GM08714 (cell line): ENCODE results near the gene SLC25A29.

Experiments used
- H3K4me3 ChIP-seq: fragments of 200-500 bp; sonication (Bioruptor generic); 2 replicates; pipeline ENCODE4 v1.5.1; 2014; ENCODE audit warnings: mild to moderate bottlenecking, low read length, inconsistent platforms
- ZNF274 ChIP-seq: IDR thresholded peaks from 2 replicates; pipeline ENCODE4 v1.6.1; 2012; ENCODE audit warnings: mild to moderate bottlenecking, low read depth, low read length

SLC25A29 gene

GRCh38 chr14:100275214-100275613 is 31.0 kb downstream of the SLC25A29 start:
- H3K4me3 ChIP-seq = no peak overlapping the region
- TF ChIP-seq ZNF274 = no peak

GRCh38 chr14:100274250-100274649 is 32.0 kb downstream of the SLC25A29 start:
- TF ChIP-seq ZNF274 = no peak

GRCh38 chr14:100271247-100271939 is 34.9 kb downstream of the SLC25A29 start:
- TF ChIP-seq ZNF274 = no peak
- no peak overlapping the region for H3K4me3 ChIP-seq

More at GRCh38 chr14:100274250-100274649, 32.0 kb downstream of the SLC25A29 start:
- no peak overlapping the region for H3K4me3 ChIP-seq

GRCh38 chr14:100268591-100269207 is 37.5 kb downstream of the SLC25A29 start:
- TF ChIP-seq ZNF274 = no peak

GRCh38 chr14:100267990-100268389 is 38.3 kb downstream of the SLC25A29 start:
- TF ChIP-seq ZNF274 = no peak
- no peak overlapping the region for H3K4me3 ChIP-seq

More at GRCh38 chr14:100268591-100269207, 37.5 kb downstream of the SLC25A29 start:
- no peak overlapping the region for H3K4me3 ChIP-seq

- TF ChIP-seq ZNF274 = no peak
- H3K4me3 ChIP-seq = no peak overlapping the region
Observed at GRCh38 chr14:100263141-100263540, 43.1 kb downstream of the SLC25A29 start.

GRCh38 chr14:100262545-100262944 is 43.7 kb downstream of the SLC25A29 start:
- TF ChIP-seq ZNF274 = no peak
- H3K4me3 ChIP-seq = no peak overlapping the region

- no peak overlapping the region for H3K4me3 ChIP-seq
- TF ChIP-seq ZNF274 = no peak
Observed at GRCh38 chr14:100261621-100262020, 44.6 kb downstream of the SLC25A29 start.

- TF ChIP-seq ZNF274 = no peak
- H3K4me3 ChIP-seq = no peak overlapping the region
Observed at GRCh38 chr14:100256339-100256895, 49.8 kb downstream of the SLC25A29 start.

- TF ChIP-seq ZNF274 = no peak
- no peak overlapping the region for H3K4me3 ChIP-seq
Observed at GRCh38 chr14:100252684-100253083, 53.6 kb downstream of the SLC25A29 start.

GRCh38 chr14:100250732-100251465 is 55.3 kb downstream of the SLC25A29 start:
- H3K4me3 ChIP-seq = no peak overlapping the region
- no peak for TF ChIP-seq ZNF274

- H3K4me3 ChIP-seq = no peak overlapping the region
- TF ChIP-seq ZNF274 = no peak
Observed at GRCh38 chr14:100246809-100247428, 59.3 kb downstream of the SLC25A29 start.

- H3K4me3 ChIP-seq = no peak overlapping the region
- no peak for TF ChIP-seq ZNF274
Observed at GRCh38 chr14:100243020-100243419, 63.2 kb downstream of the SLC25A29 start.

GRCh38 chr14:100241279-100241678 is 65.0 kb downstream of the SLC25A29 start:
- TF ChIP-seq ZNF274 = no peak
- H3K4me3 ChIP-seq = peak overlapping the region; percentile 96
